GM19099 (cell line): Measurements from ENCODE around the gene HECA.

Source experiments
- POLR2A ChIP-seq: IDR thresholded peaks from 3 replicates; pipeline ENCODE4 v1.6.1; 2011; ENCODE audit warnings: low read depth; ENCODE audit not compliant: insufficient read length; ENCODE audit errors: extremely low read depth

The HECA gene

GRCh38 chr6:139172151-139172550 lies 37.3 kb downstream of the HECA start:
- TF ChIP-seq POLR2A: no peak

DNA sequence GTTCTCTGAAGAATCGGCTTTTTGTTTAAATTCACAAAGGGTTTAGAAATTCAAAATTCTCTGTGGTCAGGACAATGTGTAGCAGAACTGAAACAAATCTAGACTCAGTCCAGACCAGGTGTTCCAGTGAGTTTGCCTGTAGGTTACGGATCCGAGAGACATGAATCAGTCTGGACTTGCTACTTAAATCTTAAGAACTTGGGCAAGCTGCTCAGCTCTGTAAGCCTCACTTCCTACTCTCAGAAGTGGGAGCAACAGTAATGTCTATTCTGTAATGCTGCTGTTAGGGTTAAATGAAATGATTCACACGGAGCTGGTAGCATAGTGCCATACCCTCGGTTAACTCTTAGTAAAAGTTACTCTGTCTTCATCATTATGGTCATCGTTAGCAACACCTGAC lies 37.7 kb downstream of the HECA start:
- no peak for TF ChIP-seq POLR2A

GRCh38 chr6:139173172-139173571 lies 38.3 kb downstream of the HECA start:
- TF ChIP-seq POLR2A: no peak

DNA sequence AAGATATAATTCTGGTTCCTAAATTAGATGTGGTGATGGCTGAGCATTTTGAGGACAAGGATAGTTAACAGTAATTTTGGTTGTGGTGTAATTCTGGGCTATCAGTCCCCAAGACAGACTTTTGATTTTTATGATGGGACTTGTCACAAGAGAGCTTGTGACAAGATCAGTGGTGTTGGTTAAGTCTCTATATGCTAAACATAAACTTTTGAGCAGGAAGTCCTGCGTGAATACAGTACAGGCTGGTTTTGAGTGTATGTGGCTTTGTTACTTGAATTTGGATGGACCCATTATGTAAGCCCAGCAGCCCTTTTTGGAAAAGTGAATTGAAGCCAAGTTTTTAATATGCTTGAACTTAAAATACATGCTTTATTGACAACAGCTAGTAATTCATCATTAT lies 38.9 kb downstream of the HECA start:
- no peak for TF ChIP-seq POLR2A

DNA sequence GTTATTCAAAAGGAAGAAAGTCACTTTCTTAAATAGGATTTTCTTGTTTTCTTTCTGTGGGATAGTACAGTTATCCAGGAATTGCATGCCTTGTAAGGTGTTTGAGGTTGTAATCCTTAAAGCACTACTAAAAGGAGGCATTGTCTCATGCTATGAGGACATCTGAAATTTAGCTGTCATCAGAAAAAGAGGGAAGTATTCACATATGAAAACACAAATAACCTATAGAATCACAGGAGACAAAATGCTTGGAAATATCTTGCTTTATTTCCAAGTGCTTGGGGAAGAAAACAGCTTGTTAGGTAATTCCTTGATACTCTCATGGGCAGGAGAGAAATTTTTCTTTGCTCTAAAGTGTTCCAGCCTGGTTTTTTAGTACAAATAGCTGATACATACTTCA lies 40.1 kb downstream of the HECA start:
- no peak for TF ChIP-seq POLR2A

DNA sequence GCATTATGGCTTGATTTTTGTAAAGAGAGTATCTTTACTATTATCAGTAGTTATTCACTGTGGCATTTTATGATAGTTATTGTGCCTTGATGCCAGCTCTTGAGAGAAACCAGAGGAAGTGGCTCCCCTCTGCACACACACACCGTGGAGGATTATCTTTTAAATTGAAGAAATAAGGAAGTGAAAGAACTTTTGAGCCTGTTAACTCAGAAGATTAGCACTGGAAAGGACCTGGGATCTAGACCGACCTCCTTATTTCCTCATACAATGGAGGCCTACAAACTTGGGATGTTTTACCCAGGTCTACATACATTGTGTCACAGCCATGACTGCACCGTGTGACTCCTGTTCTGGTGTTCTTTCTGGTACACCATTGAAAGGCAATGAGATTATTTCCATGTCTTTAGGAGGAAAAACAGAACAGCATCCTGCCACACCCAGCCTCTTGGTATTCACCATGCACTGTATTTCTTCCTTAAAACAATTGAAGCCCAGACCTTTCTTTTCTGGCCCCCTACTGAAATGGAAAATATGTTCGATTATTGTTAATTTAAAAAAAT lies 40.6 kb downstream of the HECA start:
- no peak for TF ChIP-seq POLR2A

- no peak for TF ChIP-seq POLR2A
Observed at GRCh38 chr6:139181236-139181635, 46.4 kb downstream of the HECA start.

GRCh38 chr6:139184047-139184446 lies 49.2 kb downstream of the HECA start:
- TF ChIP-seq POLR2A: no peak

DNA sequence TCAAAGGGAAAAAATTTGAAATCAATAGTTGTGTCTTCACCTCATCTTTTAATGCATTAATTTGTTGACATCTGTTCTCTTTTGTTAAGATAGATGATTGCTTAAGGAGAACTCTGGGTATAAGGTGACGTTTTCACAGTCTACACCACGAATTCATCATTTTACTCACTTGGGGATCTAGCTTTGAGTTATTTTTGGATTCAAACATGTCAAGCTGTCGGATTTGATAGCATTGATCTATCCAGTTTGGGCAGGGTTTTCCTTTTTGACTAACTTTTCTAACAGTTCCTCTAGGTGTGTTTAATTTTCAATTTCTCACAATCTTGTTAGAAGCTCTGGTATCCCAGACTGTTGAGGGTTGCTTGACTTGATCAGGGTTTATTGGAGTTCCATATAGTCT lies 49.6 kb downstream of the HECA start:
- TF ChIP-seq POLR2A: no peak

- no peak for TF ChIP-seq POLR2A
Observed at GRCh38 chr6:139186242-139186641, 51.4 kb downstream of the HECA start.

DNA sequence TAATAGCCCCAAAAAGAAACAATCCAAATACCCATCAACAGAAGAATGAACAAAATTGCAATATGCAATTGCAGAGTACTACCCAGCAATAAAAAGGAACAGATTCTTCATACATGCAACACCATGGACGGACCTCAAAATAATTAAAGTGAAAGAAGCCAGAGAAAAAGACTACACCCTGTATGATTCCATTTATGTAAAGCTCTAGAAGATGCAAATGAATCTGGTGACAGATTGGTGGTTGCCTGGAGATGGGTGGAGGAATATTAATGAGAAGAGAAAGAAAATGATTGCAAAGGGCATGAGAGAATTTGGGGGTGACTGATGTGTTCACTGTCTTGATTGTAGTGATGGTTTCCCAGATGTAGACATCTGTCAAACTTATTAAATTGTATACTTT lies 51.8 kb downstream of the HECA start:
- no peak for TF ChIP-seq POLR2A

DNA sequence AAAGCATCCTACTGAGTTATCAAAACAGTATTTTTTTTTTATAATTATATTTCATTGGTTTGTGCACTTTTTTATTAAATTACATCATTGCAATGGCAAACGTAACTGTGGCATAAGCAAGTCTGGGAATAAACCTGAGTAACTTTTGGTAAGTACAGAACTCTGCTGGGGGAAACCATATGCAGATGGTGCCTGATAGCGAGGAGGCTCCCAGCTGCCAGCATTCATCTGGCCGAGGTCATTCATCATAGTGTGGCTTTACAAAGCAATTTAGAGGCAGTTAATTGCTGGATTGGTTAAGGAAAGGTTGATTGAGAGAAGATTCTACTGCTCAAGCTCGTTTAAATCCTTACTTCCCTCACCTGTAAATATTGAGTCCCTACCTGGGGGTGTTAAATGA lies 52.6 kb downstream of the HECA start:
- TF ChIP-seq POLR2A: no peak

GRCh38 chr6:139189665-139190064 lies 54.8 kb downstream of the HECA start:
- no peak for TF ChIP-seq POLR2A

DNA sequence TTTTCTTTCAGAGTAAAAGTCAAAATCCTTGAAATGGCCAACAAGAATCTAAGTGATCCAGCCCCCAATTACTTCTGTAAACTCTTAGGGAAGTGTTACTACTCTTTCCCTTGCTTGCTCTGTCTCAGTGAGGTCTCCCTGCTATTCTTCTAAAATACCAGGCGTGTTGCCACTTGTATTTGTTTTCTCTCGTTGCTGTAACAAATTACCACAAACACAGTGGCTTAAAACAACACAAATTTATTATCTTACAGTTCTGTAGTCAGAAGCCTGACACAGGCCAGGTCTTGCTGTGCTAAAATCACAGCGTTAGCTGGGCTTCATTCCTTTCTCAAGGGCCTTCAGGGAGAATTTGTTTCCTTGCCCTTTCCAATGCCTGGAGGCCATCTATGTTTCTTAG lies 59.9 kb downstream of the HECA start:
- TF ChIP-seq POLR2A: no peak

GRCh38 chr6:139198529-139199288 lies 63.8 kb downstream of the HECA start:
- TF ChIP-seq POLR2A: no peak

DNA sequence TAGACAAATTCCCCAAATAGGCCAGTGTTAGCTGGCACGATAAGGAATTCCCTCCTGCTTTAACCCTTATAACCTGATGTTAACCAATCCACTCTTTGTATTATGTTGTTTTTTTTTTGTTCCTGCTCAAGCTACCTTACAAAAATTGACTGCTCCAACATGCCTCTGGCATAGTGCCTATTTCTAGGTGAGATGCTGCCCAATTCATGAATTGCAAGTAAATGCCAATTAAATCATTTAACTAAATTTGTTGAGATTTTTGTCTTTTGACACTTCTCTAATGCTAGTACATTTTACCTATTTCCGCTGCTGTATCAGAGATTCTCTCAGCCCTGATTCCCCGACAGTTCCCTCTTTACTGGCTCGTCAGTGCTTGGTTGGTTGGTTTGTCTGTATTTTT lies 66.5 kb downstream of the HECA start:
- no peak for TF ChIP-seq POLR2A

GRCh38 chr6:139204978-139205377 lies 70.1 kb downstream of the HECA start:
- TF ChIP-seq POLR2A: no peak
